IMR-90 (cell line): ENCODE measurements around the gene NHLRC2. TPM values are rescaled to one million over a fixed set of nuclear protein-coding genes. Genes with fewer than 3 reads are reported as not detected.

Source experiments
- ATAC-seq: fragments of 200-7000 bp; cut with Tn5 transposase; 2 replicates; pipeline ENCODE4 v1.9.1; 2020; ENCODE audit warnings: low read depth, mild to moderate bottlenecking, moderate library complexity
- BruUV-seq: library from RNA; stranded (reverse); fragments of 400-500 nt; replicated peaks from 2 replicates; lab custom pipeline; 2021; lab: Mats Ljungman, UMichigan
- CTCF ChIA-PET: fragments of 300-600 bp; formaldehyde crosslinking; extraction: SDS; loops from one replicate; lab custom pipeline; 2021; ENCODE audit warnings: antibody characterized with exemption; lab: Yijun Ruan, JAX
- POLR2A ChIA-PET: fragments of 300-600 bp; sonication (Branson Sonifier 250); formaldehyde crosslinking; loops from one replicate; lab custom pipeline; 2022; ENCODE audit warnings: antibody characterized with exemption; ENCODE audit not compliant: unreplicated experiment; lab: Charles Lee
- DNase-seq: peaks from one replicate; pipeline ENCODE4 v3.0.0; 2013
- H2AFZ ChIP-seq: replicated peaks from 2 replicates; pipeline ENCODE3; 2013; ENCODE audit warnings: low read length, mild to moderate bottlenecking; ENCODE audit not compliant: poor library complexity
- H2AK5ac ChIP-seq: 2 replicates; pipeline ENCODE4 v1.6.1; 2013; ENCODE audit warnings: low read depth, low read length, inconsistent platforms
- H2AK9ac ChIP-seq: replicated peaks from 2 replicates; pipeline ENCODE3; 2013; ENCODE audit warnings: mild to moderate bottlenecking, low read depth, low read length, moderate library complexity; ENCODE audit not compliant: poor library complexity
- H2BK120ac ChIP-seq: 2 replicates; pipeline ENCODE4 v1.6.1; 2013; ENCODE audit warnings: low read depth, low read length, inconsistent platforms
- H2BK15ac ChIP-seq: 3 replicates; pipeline ENCODE4 v1.6.1; 2013; ENCODE audit warnings: low read depth, low read length, inconsistent platforms
- H2BK20ac ChIP-seq: 2 replicates; pipeline ENCODE4 v1.6.1; 2013; ENCODE audit warnings: low read depth, mild to moderate bottlenecking, inconsistent platforms, low read length, moderate library complexity
- H2BK5ac ChIP-seq: 2 replicates; pipeline ENCODE4 v1.6.1; 2013; ENCODE audit warnings: mild to moderate bottlenecking, low read depth, low read length, inconsistent platforms; ENCODE audit not compliant: poor library complexity, severe bottlenecking
- H3K14ac ChIP-seq: replicated peaks from 2 replicates; pipeline ENCODE4 v1.6.1; 2013; ENCODE audit warnings: low read depth, low read length, inconsistent platforms
- H3K18ac ChIP-seq: 2 replicates; pipeline ENCODE4 v1.6.1; 2013; ENCODE audit warnings: low read depth, low read length, control low read depth
- H3K23ac ChIP-seq: 2 replicates; pipeline ENCODE4 v1.6.1; 2013; ENCODE audit warnings: low read depth, low read length, inconsistent platforms
- H3K27ac ChIP-seq: 2 replicates; pipeline ENCODE4 v1.5.1; 2013; ENCODE audit warnings: mild to moderate bottlenecking, control low read depth, low read length; ENCODE audit not compliant: insufficient read depth
- H3K27me3 ChIP-seq: 2 replicates; pipeline ENCODE4 v1.6.1; 2013; ENCODE audit warnings: low read length; ENCODE audit not compliant: control insufficient read depth, insufficient read depth
- H3K36me3 ChIP-seq: 2 replicates; pipeline ENCODE4 v1.6.1; 2013; ENCODE audit warnings: low read length, mixed read lengths; ENCODE audit not compliant: control insufficient read depth, insufficient read depth
- H3K4ac ChIP-seq: 2 replicates; pipeline ENCODE4 v1.6.1; 2013; ENCODE audit warnings: low read depth, low read length, inconsistent platforms
- H3K4me1 ChIP-seq: 2 replicates; pipeline ENCODE4 v1.6.1; 2013; ENCODE audit warnings: low read length, mixed read lengths; ENCODE audit not compliant: control insufficient read depth, insufficient read depth
- H3K4me2 ChIP-seq: 2 replicates; pipeline ENCODE4 v1.6.1; 2013; ENCODE audit warnings: low read depth, mild to moderate bottlenecking, control low read depth, low read length, moderate library complexity
- H3K4me3 ChIP-seq: 2 replicates; pipeline ENCODE4 v1.5.1; 2013; ENCODE audit warnings: low read depth, mild to moderate bottlenecking, control low read depth, low read length, moderate library complexity; ENCODE audit not compliant: insufficient read depth
- H3K56ac ChIP-seq: 2 replicates; pipeline ENCODE4 v1.6.1; 2013; ENCODE audit warnings: low read length, inconsistent platforms; ENCODE audit not compliant: insufficient read depth; ENCODE audit errors: extremely low read depth
- H3K79me1 ChIP-seq, 2 experiments: 2 replicates each; pipeline ENCODE4 v1.6.1; 2013; ENCODE audit warnings: low read length in 2 of 2, inconsistent platforms in 1 of 2, low read depth in 1 of 2
- H3K9ac ChIP-seq: 2 replicates; pipeline ENCODE4 v1.6.1; 2013; ENCODE audit warnings: low read depth, low read length, control low read depth
- H3K9me1 ChIP-seq: 2 replicates; pipeline ENCODE4 v1.6.1; 2013; ENCODE audit warnings: low read length, inconsistent platforms; ENCODE audit not compliant: insufficient read depth
- H3K9me3 ChIP-seq: 2 replicates; pipeline ENCODE4 v1.6.1; 2013; ENCODE audit warnings: low read length; ENCODE audit not compliant: control insufficient read depth, insufficient read depth
- H4K20me1 ChIP-seq: 2 replicates; pipeline ENCODE4 v1.6.1; 2013; ENCODE audit warnings: low read length, inconsistent platforms; ENCODE audit not compliant: insufficient read depth
- H4K5ac ChIP-seq: 2 replicates; pipeline ENCODE4 v1.6.1; 2013; ENCODE audit warnings: mild to moderate bottlenecking, low read depth, low read length, control low read depth
- H4K8ac ChIP-seq, 2 experiments: 2 replicates each; pipeline ENCODE4 v1.6.1; 2013; ENCODE audit warnings: low read depth in 2 of 2, low read length in 2 of 2, control low read depth in 1 of 2, inconsistent platforms in 1 of 2
- H4K91ac ChIP-seq: 2 replicates; pipeline ENCODE4 v1.6.1; 2013; ENCODE audit warnings: low read depth, low read length, inconsistent platforms; ENCODE audit not compliant: insufficient read depth
- BHLHE40 ChIP-seq: fragments of 150-350 bp; IDR thresholded peaks from 2 replicates; pipeline ENCODE4 v1.6.1; 2016; ENCODE audit warnings: mild to moderate bottlenecking, low read depth, low read length
- NFE2L2 ChIP-seq: fragments of 150-350 bp; IDR thresholded peaks from 2 replicates; pipeline ENCODE4 v1.6.1; 2016; ENCODE audit warnings: low read depth, mild to moderate bottlenecking, low read length
- POLR2A ChIP-seq: IDR thresholded peaks from 2 replicates; pipeline ENCODE4 v1.6.1; 2012; ENCODE audit warnings: mild to moderate bottlenecking, low read depth, low read length
- WGBS, 2 experiments: methylation state at CpG; one replicate each; pipeline versions ENCODE4 v1.1.5 to v1.1.7; 2013; ENCODE audit warnings: missing lambda C conversion rate in 2 of 2; ENCODE audit not compliant: insufficient read length in 1 of 2; ENCODE audit errors: extremely low coverage in 2 of 2; 5-methylcytosine and 5-hydroxymethylcytosine counted together
- dilution Hi-C: fragments of 300-500 bp; cut with HindIII; formaldehyde crosslinking; loops from one replicate; pipeline ENCODE4 v1.14.3; 2018; ENCODE audit warnings: low sequenced_read_pairs; ENCODE audit not compliant: unreplicated experiment
- in situ Hi-C: fragments of 300-500 bp; cut with MboI; formaldehyde crosslinking; loops from 3 replicates; pipeline ENCODE4 v1.14.3; 2019; ENCODE audit warnings: low sequenced_read_pairs, inconsistent platforms, mixed read lengths
- intact Hi-C: fragments of 100-400 bp; cut with micrococcal nuclease; formaldehyde crosslinking; loops from 2 replicates; pipeline ENCODE4 v1.10.0; 2022
- polyA plus RNA-seq, 3 experiments: library from polyadenylated mRNA; depleted of rRNA; stranded (reverse); fragments of >200 nt; gene quantifications; 2 replicates each; pipeline ENCODE4 v1.2.3, GENCODE V29; 2012; ENCODE audit warnings: low replicate concordance in 1 of 3
- total RNA-seq: library from RNA; depleted of rRNA; stranded (reverse); fragments of >200 nt; gene quantifications from 2 replicates; pipeline ENCODE4 v1.2.3, GENCODE V29; 2012
- TF ChIP-seq, protein P1 (sequence below): conservative IDR thresholded peaks from 2 replicates; pipeline ENCODE4 v1.5.1; 2012; ENCODE audit warnings: mild to moderate bottlenecking, low read depth, low read length, improper control_type of control experiment

The NHLRC2 gene
- total and polyA plus RNA-seq, 2 of the 4 experiments (the other 2 are of a cell fraction) = 3.0 to 11.8 TPM

DNA sequence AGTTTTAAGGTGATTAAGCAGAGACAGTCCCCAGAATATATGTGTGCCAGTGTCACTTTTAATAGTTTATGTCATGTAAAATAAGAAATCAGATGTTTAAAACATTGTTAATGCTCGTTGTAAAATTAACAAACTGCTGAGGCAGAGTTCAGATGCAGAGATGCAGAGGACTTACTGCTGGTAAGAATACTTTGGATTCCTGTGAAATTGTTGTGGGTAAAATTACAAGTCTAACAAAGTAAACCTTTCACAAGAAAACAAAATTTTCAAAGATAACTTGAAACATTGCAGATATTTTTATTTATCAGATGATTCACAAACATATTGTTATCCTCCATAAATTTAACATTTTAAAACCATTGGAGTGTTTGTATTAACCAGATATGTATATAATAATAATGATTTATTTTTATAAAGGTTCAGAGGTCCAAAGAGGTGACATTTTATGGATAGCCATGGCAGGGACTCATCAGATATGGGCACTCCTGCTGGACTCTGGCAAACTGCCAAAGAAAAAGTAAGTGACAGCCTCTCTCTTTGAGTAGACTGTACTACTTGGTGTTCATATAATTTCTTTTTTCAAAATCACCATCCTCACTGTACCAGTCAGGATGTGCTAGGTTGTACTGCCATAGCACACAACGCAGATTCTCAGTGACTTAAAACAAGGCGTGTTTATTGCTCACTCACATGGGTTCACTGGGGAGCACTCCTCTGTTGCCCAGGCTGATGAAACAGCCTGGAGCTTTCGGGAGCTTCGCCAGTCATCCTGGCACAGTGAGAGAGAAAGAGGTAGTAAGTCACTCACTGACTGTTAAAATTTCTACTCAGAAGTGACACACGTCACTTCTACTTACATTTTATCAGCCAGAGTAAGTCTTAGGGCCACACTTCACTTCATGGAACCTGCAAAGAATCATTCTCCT is 43.5 kb downstream of the NHLRC2 start:
- WGBS, 2 experiments = no CpG with 5 or more reads among the region's 6 CpGs
- no TSS peak for BruUV-seq
- Histone ChIP-seq H3K9me3 (no peaks in the 10 kb centered on the region), H4K8ac (no peak overlapping the region), H2AK5ac (no peak overlapping the region), H2AFZ (no peak overlapping the region), H4K91ac (no peak overlapping the region), H3K4me2 (no peak overlapping the region), H3K14ac (no peak overlapping the region), H2BK20ac (no peak overlapping the region), H4K20me1 (no peaks in the 10 kb centered on the region), H2AK9ac (no peak overlapping the region), H2BK15ac (no peak overlapping the region), H2BK5ac (no peak overlapping the region), H3K4ac (no peak overlapping the region), H2BK120ac (no peak overlapping the region), H3K27ac (no peak overlapping the region), H3K23ac (no peak overlapping the region), H3K56ac (no peak overlapping the region), H3K9ac (no peak overlapping the region), H3K9me1 (peaks cover 2% of the 10 kb centered on the region; the same call in 1 of the 2 replicates), H3K18ac (no peak overlapping the region), H3K27me3 (no peaks in the 10 kb centered on the region), H3K79me1 (no peaks in the 10 kb centered on the region), H3K4me1 (0 out of 2 replicates have a peak, but pooled peaks cover 2% of the 10 kb centered on the region), H4K5ac (no peak overlapping the region), H3K4me3 (no peak overlapping the region), H3K36me3 (peaks cover 9% of the 10 kb centered on the region)
- dilution Hi-C loops (no loop called here), intact Hi-C loops (no loop called here), in situ Hi-C loops (no loop called here)
- ChIA-PET POLR2A (no interaction called here), CTCF (no interaction called here)
- DNase-seq = no peak
- no peak for ATAC-seq
- TF ChIP-seq BHLHE40 (no peak), NFE2L2 (no peak), POLR2A (no peak)
- TF ChIP-seq, protein P1, sequence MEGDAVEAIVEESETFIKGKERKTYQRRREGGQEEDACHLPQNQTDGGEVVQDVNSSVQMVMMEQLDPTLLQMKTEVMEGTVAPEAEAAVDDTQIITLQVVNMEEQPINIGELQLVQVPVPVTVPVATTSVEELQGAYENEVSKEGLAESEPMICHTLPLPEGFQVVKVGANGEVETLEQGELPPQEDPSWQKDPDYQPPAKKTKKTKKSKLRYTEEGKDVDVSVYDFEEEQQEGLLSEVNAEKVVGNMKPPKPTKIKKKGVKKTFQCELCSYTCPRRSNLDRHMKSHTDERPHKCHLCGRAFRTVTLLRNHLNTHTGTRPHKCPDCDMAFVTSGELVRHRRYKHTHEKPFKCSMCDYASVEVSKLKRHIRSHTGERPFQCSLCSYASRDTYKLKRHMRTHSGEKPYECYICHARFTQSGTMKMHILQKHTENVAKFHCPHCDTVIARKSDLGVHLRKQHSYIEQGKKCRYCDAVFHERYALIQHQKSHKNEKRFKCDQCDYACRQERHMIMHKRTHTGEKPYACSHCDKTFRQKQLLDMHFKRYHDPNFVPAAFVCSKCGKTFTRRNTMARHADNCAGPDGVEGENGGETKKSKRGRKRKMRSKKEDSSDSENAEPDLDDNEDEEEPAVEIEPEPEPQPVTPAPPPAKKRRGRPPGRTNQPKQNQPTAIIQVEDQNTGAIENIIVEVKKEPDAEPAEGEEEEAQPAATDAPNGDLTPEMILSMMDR = no peak
